Fibroblast of lung (primary cell): ENCODE measurements around the gene ZFAND5.

ENCODE experiments used
- CTCF ChIP-seq, 2 donors: IDR thresholded peaks in 1 of 2; conservative IDR thresholded peaks in 1 of 2; 1 replicate in 1 of 2; 2 replicates in 1 of 2; pipeline ENCODE4 v1.5.1; 2011 to 2012; ENCODE audit warnings: low read length in 2 of 2, control low read depth in 1 of 2, inconsistent platforms in 1 of 2, low read depth in 1 of 2, mild to moderate bottlenecking in 1 of 2
- EZH2 ChIP-seq: IDR thresholded peaks from 2 replicates; pipeline ENCODE4 v1.5.1; 2012; ENCODE audit warnings: low read length, control low read depth, mild to moderate bottlenecking; ENCODE audit errors: missing control alignments

DNA sequence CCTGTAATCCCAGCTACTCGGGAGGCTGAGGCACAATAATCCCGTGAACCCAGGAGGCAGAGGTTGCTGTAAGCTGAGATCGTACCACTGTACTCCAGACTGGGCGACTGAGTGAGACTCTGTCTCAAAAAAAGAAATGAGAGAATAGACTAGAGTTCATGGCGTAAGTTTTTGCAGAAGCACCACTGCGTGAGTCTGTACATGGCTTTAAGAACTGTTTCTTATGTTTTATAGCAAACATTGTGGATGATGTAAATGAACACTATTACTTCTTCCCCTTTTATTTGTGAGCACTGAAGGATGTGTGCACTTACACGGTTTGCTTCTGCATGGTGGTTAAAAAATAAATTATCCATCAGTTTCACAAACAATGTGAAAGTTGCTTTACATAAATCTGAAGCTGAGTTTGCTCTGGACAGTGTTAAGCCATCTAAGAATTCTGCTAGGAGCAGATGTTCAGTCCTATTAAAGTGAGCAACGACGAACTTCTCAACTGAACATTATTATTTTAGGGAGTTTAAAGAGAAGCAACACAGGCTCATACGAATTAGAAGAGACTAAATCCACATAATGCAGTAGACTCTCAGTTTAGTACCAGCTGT is 52.5 kb downstream of the ZFAND5 start:
- TF ChIP-seq CTCF (conservative IDR thresholded peaks at IDR 0.05 in 1 of 2, IDR thresholded peaks at IDR 0.05 in 1 of 2; ENCODE audit: low read depth in 1 of 2, low read length in 2 of 2): no peak
- TF ChIP-seq EZH2: no peak
